Measurements from ENCODE around the gene ABCA13.

Gene ABCA13

GRCh38 chr7:48414011-48414732 is 242.9 kb downstream of the ABCA13 start:
- H3K4me3 ChIP-seq (ENCODE audit: low read length): no peak overlapping the region
- no peaks in the 10 kb centered on the region for H3K4me1 ChIP-seq (ENCODE audit: control insufficient read depth, insufficient read depth, low read length)
- H3K9ac ChIP-seq (ENCODE audit: low read length): no peak overlapping the region
- H3K27ac ChIP-seq (ENCODE audit: low read depth, low read length): no peak overlapping the region
- H3K27me3 ChIP-seq (ENCODE audit: control insufficient read depth, insufficient read depth, low read length): no peaks in the 10 kb centered on the region
- no peaks in the 10 kb centered on the region for H3K36me3 ChIP-seq (ENCODE audit: control insufficient read depth, insufficient read depth, low read length)

- Histone ChIP-seq H3K27ac (ENCODE audit: low read depth, low read length) (no peak overlapping the region), H3K9ac (ENCODE audit: low read length) (no peak overlapping the region), H3K36me3 (ENCODE audit: control insufficient read depth, insufficient read depth, low read length) (no peaks in the 10 kb centered on the region), H3K4me1 (ENCODE audit: control insufficient read depth, insufficient read depth, low read length) (no peaks in the 10 kb centered on the region), H3K27me3 (ENCODE audit: control insufficient read depth, insufficient read depth, low read length) (no peaks in the 10 kb centered on the region), H3K4me3 (ENCODE audit: low read length) (no peak overlapping the region)
These were observed 245.2 kb downstream of the ABCA13 start for GRCh38 chr7:48416327-48416908.

- H3K27me3 ChIP-seq (ENCODE audit: control insufficient read depth, insufficient read depth, low read length): no peaks in the 10 kb centered on the region
- H3K4me3 ChIP-seq (ENCODE audit: low read length): no peak overlapping the region
- no peaks in the 10 kb centered on the region for H3K36me3 ChIP-seq (ENCODE audit: control insufficient read depth, insufficient read depth, low read length)
- no peak overlapping the region for H3K27ac ChIP-seq (ENCODE audit: low read depth, low read length)
- H3K4me1 ChIP-seq (ENCODE audit: control insufficient read depth, insufficient read depth, low read length): no peaks in the 10 kb centered on the region
- H3K9ac ChIP-seq (ENCODE audit: low read length): no peak overlapping the region
These were observed 248.1 kb downstream of the ABCA13 start for GRCh38 chr7:48419401-48419800.

GRCh38 chr7:48420206-48420605 is 248.9 kb downstream of the ABCA13 start:
- no peaks in the 10 kb centered on the region for H3K4me1 ChIP-seq (ENCODE audit: control insufficient read depth, insufficient read depth, low read length)
- H3K4me3 ChIP-seq (ENCODE audit: low read length): no peak overlapping the region
- no peaks in the 10 kb centered on the region for H3K27me3 ChIP-seq (ENCODE audit: control insufficient read depth, insufficient read depth, low read length)
- H3K27ac ChIP-seq (ENCODE audit: low read depth, low read length): no peak overlapping the region
- no peak overlapping the region for H3K9ac ChIP-seq (ENCODE audit: low read length)
- no peaks in the 10 kb centered on the region for H3K36me3 ChIP-seq (ENCODE audit: control insufficient read depth, insufficient read depth, low read length)

GRCh38 chr7:48421357-48421756 is 250.1 kb downstream of the ABCA13 start:
- H3K9ac ChIP-seq (ENCODE audit: low read length): no peak overlapping the region
- no peaks in the 10 kb centered on the region for H3K27me3 ChIP-seq (ENCODE audit: control insufficient read depth, insufficient read depth, low read length)
- no peaks in the 10 kb centered on the region for H3K36me3 ChIP-seq (ENCODE audit: control insufficient read depth, insufficient read depth, low read length)
- H3K27ac ChIP-seq (ENCODE audit: low read depth, low read length): no peak overlapping the region
- H3K4me1 ChIP-seq (ENCODE audit: control insufficient read depth, insufficient read depth, low read length): no peaks in the 10 kb centered on the region
- H3K4me3 ChIP-seq (ENCODE audit: low read length): no peak overlapping the region

GRCh38 chr7:48424731-48425130 is 253.5 kb downstream of the ABCA13 start:
- Histone ChIP-seq H3K27ac (ENCODE audit: low read depth, low read length) (no peak overlapping the region), H3K4me3 (ENCODE audit: low read length) (no peak overlapping the region), H3K4me1 (ENCODE audit: control insufficient read depth, insufficient read depth, low read length) (no peaks in the 10 kb centered on the region), H3K9ac (ENCODE audit: low read length) (no peak overlapping the region), H3K36me3 (ENCODE audit: control insufficient read depth, insufficient read depth, low read length) (no peaks in the 10 kb centered on the region), H3K27me3 (ENCODE audit: control insufficient read depth, insufficient read depth, low read length) (no peaks in the 10 kb centered on the region)

- H3K4me3 ChIP-seq (ENCODE audit: low read length): no peak overlapping the region
These were observed 255.2 kb downstream of the ABCA13 start for GRCh38 chr7:48426331-48426965.

GRCh38 chr7:48426966-48427555 is 255.8 kb downstream of the ABCA13 start:
- Histone ChIP-seq H3K36me3 (ENCODE audit: control insufficient read depth, insufficient read depth, low read length) (no peaks in the 10 kb centered on the region), H3K9ac (ENCODE audit: low read length) (no peak overlapping the region), H3K4me3 (ENCODE audit: low read length) (no peak overlapping the region), H3K27ac (ENCODE audit: low read depth, low read length) (no peak overlapping the region), H3K4me1 (ENCODE audit: control insufficient read depth, insufficient read depth, low read length) (no peaks in the 10 kb centered on the region), H3K27me3 (ENCODE audit: control insufficient read depth, insufficient read depth, low read length) (no peaks in the 10 kb centered on the region)

More at GRCh38 chr7:48426331-48426965, 255.2 kb downstream of the ABCA13 start:
- Histone ChIP-seq H3K36me3 (ENCODE audit: control insufficient read depth, insufficient read depth, low read length) (no peaks in the 10 kb centered on the region), H3K27ac (ENCODE audit: low read depth, low read length) (no peak overlapping the region), H3K4me1 (ENCODE audit: control insufficient read depth, insufficient read depth, low read length) (no peaks in the 10 kb centered on the region), H3K9ac (ENCODE audit: low read length) (no peak overlapping the region), H3K27me3 (ENCODE audit: control insufficient read depth, insufficient read depth, low read length) (no peaks in the 10 kb centered on the region)

- H3K36me3 ChIP-seq (ENCODE audit: control insufficient read depth, insufficient read depth, low read length): no peaks in the 10 kb centered on the region
- no peak overlapping the region for H3K27ac ChIP-seq (ENCODE audit: low read depth, low read length)
- H3K4me3 ChIP-seq (ENCODE audit: low read length): no peak overlapping the region
These were observed 256.4 kb downstream of the ABCA13 start for GRCh38 chr7:48427671-48428070.

GRCh38 chr7:48428091-48428684 is 256.9 kb downstream of the ABCA13 start:
- no peak overlapping the region for H3K9ac ChIP-seq (ENCODE audit: low read length)
- no peaks in the 10 kb centered on the region for H3K27me3 ChIP-seq (ENCODE audit: control insufficient read depth, insufficient read depth, low read length)
- H3K4me3 ChIP-seq (ENCODE audit: low read length): no peak overlapping the region
- no peak overlapping the region for H3K27ac ChIP-seq (ENCODE audit: low read depth, low read length)
- no peaks in the 10 kb centered on the region for H3K36me3 ChIP-seq (ENCODE audit: control insufficient read depth, insufficient read depth, low read length)
- no peaks in the 10 kb centered on the region for H3K4me1 ChIP-seq (ENCODE audit: control insufficient read depth, insufficient read depth, low read length)

More at GRCh38 chr7:48427671-48428070, 256.4 kb downstream of the ABCA13 start:
- Histone ChIP-seq H3K9ac (ENCODE audit: low read length) (no peak overlapping the region), H3K4me1 (ENCODE audit: control insufficient read depth, insufficient read depth, low read length) (no peaks in the 10 kb centered on the region), H3K27me3 (ENCODE audit: control insufficient read depth, insufficient read depth, low read length) (no peaks in the 10 kb centered on the region)

- Histone ChIP-seq H3K4me3 (ENCODE audit: low read length) (no peak overlapping the region), H3K27ac (ENCODE audit: low read depth, low read length) (no peak overlapping the region), H3K36me3 (ENCODE audit: control insufficient read depth, insufficient read depth, low read length) (no peaks in the 10 kb centered on the region), H3K9ac (ENCODE audit: low read length) (no peak overlapping the region), H3K4me1 (ENCODE audit: control insufficient read depth, insufficient read depth, low read length) (no peaks in the 10 kb centered on the region), H3K27me3 (ENCODE audit: control insufficient read depth, insufficient read depth, low read length) (no peaks in the 10 kb centered on the region)
These were observed 257.9 kb downstream of the ABCA13 start for GRCh38 chr7:48429117-48429516.

GRCh38 chr7:48438206-48438605 is 266.9 kb downstream of the ABCA13 start:
- Histone ChIP-seq H3K9ac (ENCODE audit: low read length) (no peak overlapping the region), H3K4me3 (ENCODE audit: low read length) (no peak overlapping the region), H3K27me3 (ENCODE audit: control insufficient read depth, insufficient read depth, low read length) (no peaks in the 10 kb centered on the region), H3K27ac (ENCODE audit: low read depth, low read length) (no peak overlapping the region), H3K4me1 (ENCODE audit: control insufficient read depth, insufficient read depth, low read length) (no peaks in the 10 kb centered on the region), H3K36me3 (ENCODE audit: control insufficient read depth, insufficient read depth, low read length) (no peaks in the 10 kb centered on the region)

Data from rectal smooth muscle tissue (tissue), 1 donor.